ENCODE data around the gene UBA6.

Gene UBA6

GRCh38 chr4:67576059-67576466 lies 124.9 kb downstream of the UBA6 start:
- Histone ChIP-seq H2AFZ (ENCODE audit: low read depth, low read length) (no peak overlapping the region), H4K20me1 (ENCODE audit: insufficient read depth, low read length) (no peaks in the 10 kb centered on the region), H3K36me3 (ENCODE audit: insufficient read depth, low read length) (no peaks in the 10 kb centered on the region), H3K9me3 (ENCODE audit: insufficient read depth, low read length, severe bottlenecking) (no peaks in the 10 kb centered on the region), H3K4me3 (ENCODE audit: low read depth in 1 of 2, low read length in 2 of 2) (no peak overlapping the region), H3K4me2 (ENCODE audit: insufficient read depth, low read length) (no peak overlapping the region), H3K27ac (ENCODE audit: low read length) (no peak overlapping the region), H3K27me3 (ENCODE audit: insufficient read depth, low read length, poor library complexity) (no peaks in the 10 kb centered on the region), H3K4me1 (ENCODE audit: insufficient read depth, low read length) (peaks cover 18% of the 10 kb centered on the region), H3K9ac (ENCODE audit: low read depth, low read length) (no peak overlapping the region), H3K79me2 (ENCODE audit: insufficient read depth, low read length) (no peaks in the 10 kb centered on the region)
- TF ChIP-seq CTCF (IDR thresholded peaks at IDR 0.05; ENCODE audit: borderline replicate concordance, extremely low read depth, low read length, poor library complexity, severe bottlenecking) (no peak), EZH2 (IDR thresholded peaks at IDR 0.05; ENCODE audit: borderline replicate concordance, low read depth, low read length, severe bottlenecking) (no peak)
- DNase-seq (no peak), ATAC-seq (ENCODE audit: insufficient read depth, low read depth) (no peak)

GRCh38 chr4:67575232-67576058 lies 125.5 kb downstream of the UBA6 start:
- Histone ChIP-seq H2AFZ (ENCODE audit: low read depth, low read length) (no peak overlapping the region), H3K27ac (ENCODE audit: low read length) (no peak overlapping the region), H3K27me3 (ENCODE audit: insufficient read depth, low read length, poor library complexity) (no peaks in the 10 kb centered on the region), H4K20me1 (ENCODE audit: insufficient read depth, low read length) (no peaks in the 10 kb centered on the region), H3K9ac (ENCODE audit: low read depth, low read length) (no peak overlapping the region), H3K79me2 (ENCODE audit: insufficient read depth, low read length) (no peaks in the 10 kb centered on the region), H3K4me1 (ENCODE audit: insufficient read depth, low read length) (peaks cover 12% of the 10 kb centered on the region), H3K4me2 (ENCODE audit: insufficient read depth, low read length) (no peak overlapping the region), H3K4me3 (ENCODE audit: low read depth in 1 of 2, low read length in 2 of 2) (no peak overlapping the region), H3K36me3 (ENCODE audit: insufficient read depth, low read length) (no peaks in the 10 kb centered on the region), H3K9me3 (ENCODE audit: insufficient read depth, low read length, severe bottlenecking) (no peaks in the 10 kb centered on the region)
- no peak for DNase-seq
- TF ChIP-seq EZH2 (IDR thresholded peaks at IDR 0.05; ENCODE audit: borderline replicate concordance, low read depth, low read length, severe bottlenecking) (no peak), CTCF (IDR thresholded peaks at IDR 0.05; ENCODE audit: borderline replicate concordance, extremely low read depth, low read length, poor library complexity, severe bottlenecking) (no peak)
- peak; percentile 53; the same call in 2 of the 3 replicates for ATAC-seq (ENCODE audit: insufficient read depth, low read depth)

GRCh38 chr4:67573193-67573592 lies 127.8 kb downstream of the UBA6 start:
- no peak overlapping the region for H2AFZ ChIP-seq (ENCODE audit: low read depth, low read length)
- ATAC-seq (ENCODE audit: insufficient read depth, low read depth) (peak; percentile 61), DNase-seq (no peak)
- no peaks in the 10 kb centered on the region for H3K36me3 ChIP-seq (ENCODE audit: insufficient read depth, low read length)
- no peak overlapping the region for H3K4me2 ChIP-seq (ENCODE audit: insufficient read depth, low read length)
- no peaks in the 10 kb centered on the region for H3K79me2 ChIP-seq (ENCODE audit: insufficient read depth, low read length)
- H4K20me1 ChIP-seq (ENCODE audit: insufficient read depth, low read length) = no peaks in the 10 kb centered on the region
- no peaks in the 10 kb centered on the region for H3K27me3 ChIP-seq (ENCODE audit: insufficient read depth, low read length, poor library complexity)
- no peak overlapping the region for H3K27ac ChIP-seq (ENCODE audit: low read length)
- no peak for TF ChIP-seq CTCF (IDR thresholded peaks at IDR 0.05; ENCODE audit: borderline replicate concordance, extremely low read depth, low read length, poor library complexity, severe bottlenecking)
- no peak for TF ChIP-seq EZH2 (IDR thresholded peaks at IDR 0.05; ENCODE audit: borderline replicate concordance, low read depth, low read length, severe bottlenecking)
- peaks cover 11% of the 10 kb centered on the region for H3K4me1 ChIP-seq (ENCODE audit: insufficient read depth, low read length)
- H3K9me3 ChIP-seq (ENCODE audit: insufficient read depth, low read length, severe bottlenecking) = no peaks in the 10 kb centered on the region
- H3K9ac ChIP-seq (ENCODE audit: low read depth, low read length) = no peak overlapping the region
- no peak overlapping the region for H3K4me3 ChIP-seq (ENCODE audit: low read depth in 1 of 2, low read length in 2 of 2)
